ENCODE results near the gene RASSF5.

GRCh38 chr1:206540044-206540780 lies 32.9 kb downstream of the RASSF5 start:
- TF ChIP-seq CTCF (IDR thresholded peaks at IDR 0.05) (no peak), POLR2A (IDR thresholded peaks at IDR 0.05) (no peak), POLR2AphosphoS5 (IDR thresholded peaks at IDR 0.05; ENCODE audit: insufficient read depth in 1 of 2, low read depth in 1 of 2) (no peak)
